Hippocampal formation (tissue), 2 donors: ENCODE measurements around the gene PTGDR.

ENCODE experiments used
- DNase-seq, 2 donors: peaks; one replicate each; lab custom pipeline; 2025; lab: John Stamatoyannopoulos, UW

The PTGDR gene

DNA sequence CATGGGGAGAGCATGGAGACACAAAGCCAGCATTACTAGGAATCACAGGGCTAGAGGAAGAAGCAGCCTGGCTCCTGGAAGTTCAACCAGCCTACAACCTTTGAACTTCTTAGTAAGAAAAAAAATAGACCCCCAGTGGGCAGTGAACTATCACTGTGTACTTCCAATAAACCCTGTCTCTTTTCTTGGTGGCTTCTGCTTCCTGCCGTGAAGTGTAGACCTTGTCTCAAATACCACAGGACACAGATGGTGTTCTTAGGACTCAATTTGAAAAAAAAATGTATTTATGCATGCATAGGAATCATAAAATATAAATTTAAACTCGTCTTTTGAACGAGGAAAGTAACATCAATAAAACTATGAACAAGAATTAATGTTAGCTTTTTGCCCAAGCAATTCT lies 43.0 kb downstream of the PTGDR start:
- no peak for DNase-seq

DNA sequence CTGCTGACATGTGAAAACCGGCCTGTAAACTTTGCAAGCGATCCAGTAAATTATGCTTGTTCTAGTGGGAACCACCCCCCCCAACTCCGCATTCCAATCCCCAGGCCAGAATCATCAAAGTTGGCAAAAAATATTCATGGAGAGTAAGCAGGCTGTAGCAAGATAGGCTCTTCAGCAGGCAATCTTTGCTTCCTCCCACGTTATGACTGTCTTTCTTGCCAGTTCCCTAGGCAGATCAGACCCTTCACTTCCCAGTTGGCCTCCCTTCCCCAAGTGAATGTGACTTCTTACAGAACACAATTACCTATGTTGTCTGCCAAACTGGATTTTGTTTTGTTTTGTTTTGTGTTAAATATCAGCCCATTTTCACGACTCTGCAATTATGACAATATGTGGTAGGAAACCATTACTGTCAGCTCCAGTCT lies 45.4 kb downstream of the PTGDR start:
- no peak for DNase-seq

DNA sequence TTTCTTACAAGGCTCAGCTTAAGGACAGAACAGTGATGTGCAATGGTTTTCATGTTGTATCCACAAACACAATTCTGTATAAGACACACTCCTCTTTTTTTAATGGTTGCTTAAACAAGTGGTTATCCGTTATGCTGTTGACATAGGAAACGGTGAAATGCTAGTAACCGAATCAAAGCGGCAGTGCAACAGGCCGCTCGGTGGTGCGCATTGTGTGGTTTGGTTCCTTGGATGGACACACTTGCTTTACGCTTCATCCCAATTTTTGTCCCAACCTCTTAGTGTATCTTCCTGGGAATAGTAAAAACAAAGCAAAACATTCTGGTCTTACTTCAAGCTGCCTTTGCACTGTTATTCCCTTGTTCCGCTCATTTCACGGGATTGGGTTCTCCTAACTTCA lies 46.0 kb downstream of the PTGDR start:
- no peak for DNase-seq

DNA sequence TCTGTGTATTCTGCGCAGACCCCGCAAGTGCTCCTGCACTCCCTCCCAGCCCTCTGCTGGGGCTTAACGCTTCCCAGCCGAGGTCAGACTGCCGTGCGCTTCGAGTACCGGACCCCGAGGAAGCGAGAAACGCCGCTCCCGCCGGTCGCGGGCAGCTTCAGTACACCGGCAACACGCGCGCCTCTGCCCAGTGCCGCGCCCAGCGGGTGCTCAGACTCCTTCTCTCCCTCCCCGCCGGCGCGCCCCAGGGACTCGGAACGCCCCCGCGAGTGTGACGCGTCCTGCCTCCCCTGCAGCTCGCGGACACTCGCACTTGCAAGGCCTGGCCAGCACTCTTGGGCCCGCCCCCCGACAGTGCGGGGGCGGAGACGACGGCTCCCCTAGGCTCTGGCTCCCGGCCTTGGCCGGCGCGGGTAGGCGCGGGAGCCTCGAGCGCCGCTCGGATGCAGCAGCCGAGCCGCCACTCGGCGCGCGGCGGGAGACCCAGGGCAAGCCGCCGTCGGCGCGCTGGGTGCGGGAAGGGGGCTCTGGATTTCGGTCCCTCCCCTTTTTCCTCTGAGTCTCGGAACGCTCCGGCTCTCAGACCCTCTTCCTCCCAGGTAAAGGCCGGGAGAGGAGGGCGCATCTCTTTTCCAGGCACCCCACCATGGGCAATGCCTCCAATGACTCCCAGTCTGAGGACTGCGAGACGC lies 46.6 kb downstream of the PTGDR start, which contains the start of gene PTGER2:
Gene PTGER2 (plus strand): TSS at position 410 of the 692 bp plus-strand sequence. CDS start 237 bp downstream, at position 647.
- DNase-seq, result no peak

DNA sequence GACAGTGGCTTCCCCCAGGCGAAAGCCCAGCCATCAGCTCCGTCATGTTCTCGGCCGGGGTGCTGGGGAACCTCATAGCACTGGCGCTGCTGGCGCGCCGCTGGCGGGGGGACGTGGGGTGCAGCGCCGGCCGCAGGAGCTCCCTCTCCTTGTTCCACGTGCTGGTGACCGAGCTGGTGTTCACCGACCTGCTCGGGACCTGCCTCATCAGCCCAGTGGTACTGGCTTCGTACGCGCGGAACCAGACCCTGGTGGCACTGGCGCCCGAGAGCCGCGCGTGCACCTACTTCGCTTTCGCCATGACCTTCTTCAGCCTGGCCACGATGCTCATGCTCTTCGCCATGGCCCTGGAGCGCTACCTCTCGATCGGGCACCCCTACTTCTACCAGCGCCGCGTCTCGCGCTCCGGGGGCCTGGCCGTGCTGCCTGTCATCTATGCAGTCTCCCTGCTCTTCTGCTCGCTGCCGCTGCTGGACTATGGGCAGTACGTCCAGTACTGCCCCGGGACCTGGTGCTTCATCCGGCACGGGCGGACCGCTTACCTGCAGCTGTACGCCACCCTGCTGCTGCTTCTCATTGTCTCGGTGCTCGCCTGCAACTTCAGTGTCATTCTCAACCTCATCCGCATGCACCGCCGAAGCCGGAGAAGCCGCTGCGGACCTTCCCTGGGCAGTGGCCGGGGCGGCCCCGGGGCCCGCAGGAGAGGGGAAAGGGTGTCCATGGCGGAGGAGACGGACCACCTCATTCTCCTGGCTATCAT lies 47.3 kb downstream of the PTGDR start:
- DNase-seq, result no peak

DNA sequence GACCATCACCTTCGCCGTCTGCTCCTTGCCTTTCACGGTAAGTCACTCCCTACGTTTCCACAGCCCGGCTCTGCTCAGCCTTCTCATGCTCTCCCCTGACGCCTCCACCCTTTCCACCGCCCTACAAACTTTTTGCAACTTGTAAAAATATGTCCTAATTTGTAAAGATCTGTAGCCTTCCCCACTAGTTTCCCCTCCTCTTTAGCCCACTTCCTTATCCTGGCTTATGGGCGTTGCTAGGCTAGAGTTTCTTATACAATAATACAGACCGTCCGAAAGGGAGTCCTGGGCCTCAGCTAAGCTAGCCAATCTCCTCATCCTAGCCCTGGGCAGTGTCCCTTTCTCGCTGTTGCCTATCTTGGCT lies 47.8 kb downstream of the PTGDR start:
- DNase-seq, result no peak

DNA sequence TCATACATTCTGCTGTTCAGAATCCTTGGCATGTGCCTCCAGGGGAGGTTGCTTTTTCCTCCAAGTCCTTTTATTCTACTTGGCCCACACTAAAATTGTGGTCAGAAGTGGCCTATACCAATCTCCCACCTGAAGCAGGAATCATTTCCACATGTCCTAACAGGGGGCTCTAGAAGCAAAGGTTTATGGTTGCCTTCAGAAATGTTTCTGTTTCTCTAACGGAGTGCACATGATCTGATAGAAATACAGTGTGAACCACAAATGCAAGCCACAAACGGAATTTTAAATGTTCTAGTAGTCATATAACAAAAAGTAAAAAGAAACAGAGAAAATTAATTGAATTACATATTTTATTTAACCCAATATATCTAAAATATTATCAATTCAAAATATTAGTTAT lies 50.6 kb downstream of the PTGDR start:
- DNase-seq, result no peak

DNA sequence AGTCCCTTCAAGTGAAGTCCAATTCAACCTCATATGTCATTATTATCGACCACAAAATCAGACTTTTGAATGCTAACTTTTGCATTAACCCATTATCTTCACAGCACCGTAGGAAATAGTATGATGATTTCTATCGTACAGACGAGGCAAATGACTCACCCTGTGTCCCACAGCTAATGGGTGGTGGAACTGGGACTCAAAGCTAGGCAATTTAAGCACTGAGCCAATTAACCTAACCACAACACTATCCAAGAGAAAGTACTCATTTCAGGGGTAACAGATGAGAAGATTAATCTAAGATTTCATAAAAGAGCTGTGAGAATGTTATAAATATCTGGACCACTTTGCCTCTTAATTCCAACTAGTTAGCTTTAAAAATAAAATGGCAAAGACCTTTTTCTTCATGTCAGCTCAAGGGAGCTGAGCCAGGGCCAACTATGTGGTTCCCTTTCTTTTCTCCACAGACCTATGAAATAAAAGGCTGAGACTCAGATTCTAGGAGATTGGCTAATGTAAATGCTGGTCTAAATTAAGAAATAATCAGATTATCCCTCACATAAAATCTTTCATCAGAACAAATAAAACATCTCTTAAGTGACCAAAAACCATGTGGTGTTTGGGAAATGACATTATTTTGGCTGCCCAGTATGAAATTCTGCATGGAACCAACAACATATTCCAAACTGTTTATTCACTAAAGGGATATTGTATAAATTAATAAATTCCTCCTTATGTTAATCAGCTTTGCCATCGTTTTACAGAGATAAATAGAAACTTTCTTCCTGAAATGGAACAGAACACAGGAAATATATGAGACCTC lies 51.5 kb downstream of the PTGDR start:
- no peak for DNase-seq

DNA sequence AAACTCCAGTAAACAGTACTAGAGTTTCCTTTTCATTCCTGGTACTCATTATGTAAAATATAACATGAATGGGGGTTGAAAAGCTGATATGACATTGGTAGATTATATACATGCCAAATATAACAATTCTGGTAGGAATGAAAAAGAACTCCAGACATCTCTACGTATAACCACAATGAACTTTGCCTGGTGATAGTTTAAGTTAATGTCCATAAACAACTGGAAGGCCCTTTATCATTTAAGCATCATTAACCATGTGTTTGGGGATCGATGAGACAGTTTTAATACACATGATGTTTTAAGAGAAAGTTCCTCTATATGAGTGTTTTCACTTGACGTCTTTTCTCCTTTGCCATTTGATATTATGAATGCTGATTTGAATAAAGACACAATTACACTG lies 52.4 kb downstream of the PTGDR start:
- DNase-seq, result no peak

DNA sequence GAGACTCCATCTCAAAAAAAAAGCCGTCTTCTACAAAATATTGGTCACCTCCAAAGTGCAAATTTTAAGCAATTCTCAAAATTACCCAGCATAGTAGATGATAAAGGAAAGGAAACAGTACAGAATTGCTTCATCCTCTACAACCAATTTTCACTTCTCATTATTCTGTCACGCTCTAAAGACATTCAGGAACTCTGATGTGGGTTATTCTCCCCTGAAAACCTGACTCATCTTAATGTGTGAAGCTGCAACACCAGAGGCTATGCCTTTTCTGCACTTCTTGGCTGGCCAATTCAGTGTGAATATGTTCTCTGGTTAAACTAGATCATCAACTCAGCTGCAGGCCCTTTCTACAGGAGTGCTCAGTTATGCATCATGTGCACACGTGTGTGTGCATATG lies 57.6 kb downstream of the PTGDR start:
- DNase-seq, result no peak

DNA sequence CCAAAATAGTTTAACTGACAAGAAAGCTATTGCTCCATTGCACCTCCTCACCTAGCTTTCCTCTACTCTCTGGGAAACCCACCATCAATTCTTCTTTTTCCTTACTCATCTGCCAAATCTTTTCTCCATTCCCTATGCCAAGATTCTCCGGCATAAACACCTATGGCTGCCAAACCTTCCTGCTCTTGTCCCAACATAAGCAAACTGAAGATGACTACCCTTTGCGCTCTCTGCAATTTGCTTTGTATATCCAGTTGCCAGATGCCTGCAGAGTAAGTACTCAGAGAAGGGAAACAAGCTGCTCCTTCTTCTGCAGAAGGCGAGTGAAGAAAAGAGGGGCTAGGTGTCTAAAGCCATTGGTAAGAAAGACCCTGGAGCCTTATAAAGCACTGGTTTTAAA lies 58.1 kb downstream of the PTGDR start:
- DNase-seq, result no peak
